Stimulated activated CD4-positive, alpha-beta T cell treated with anti-CD3 and anti-CD28 coated beads, Interleukin-15, amount 100 ng/mL, for 24 hours (primary cell): Measurements from ENCODE around the gene IQSEC1.

Experiments used
- DNase-seq: peaks from one replicate; pipeline ENCODE4 v3.0.0-alpha.2; 2020

The IQSEC1 gene

GRCh38 chr3:12903881-12904280, 169.3 kb downstream of the IQSEC1 start:
- DNase-seq, result no peak

DNA sequence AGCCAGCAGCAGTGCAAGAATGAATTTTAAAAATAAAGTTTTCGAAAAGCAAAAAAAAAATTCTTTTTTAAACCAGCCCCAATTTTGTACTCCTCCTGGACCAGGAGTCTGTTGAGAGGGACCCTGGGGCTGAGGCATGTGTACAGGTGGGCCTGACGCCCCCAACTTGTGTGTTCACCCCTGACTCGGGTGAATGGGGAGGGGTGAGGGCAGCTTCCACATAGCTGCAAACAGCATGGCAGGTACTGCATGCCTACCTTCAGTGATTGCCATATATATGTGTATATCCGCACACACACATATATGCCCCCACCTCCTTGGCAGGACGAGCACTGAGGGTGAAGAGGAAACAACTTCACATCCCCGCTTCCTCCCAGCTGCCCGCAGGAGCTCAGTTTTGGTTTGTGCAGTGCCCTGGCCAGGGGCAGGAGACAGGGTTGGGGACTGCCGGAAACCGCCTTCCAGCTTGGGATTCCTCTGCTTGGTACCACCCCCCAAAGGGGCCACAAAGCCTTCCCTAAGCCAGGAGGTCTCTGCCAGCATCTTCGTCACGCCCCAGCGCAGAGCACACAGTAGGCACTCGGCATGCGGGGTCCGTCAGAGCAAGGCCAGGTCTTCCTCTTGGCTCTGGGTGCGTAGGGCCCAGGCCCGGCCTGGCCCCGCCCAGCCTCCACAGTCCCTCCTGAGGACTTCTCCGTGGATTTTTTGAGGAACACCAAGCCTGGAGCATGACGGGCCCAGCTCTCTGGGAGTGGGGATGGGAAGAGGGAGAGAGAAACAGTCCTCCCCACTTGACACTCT, 170.0 kb downstream of the IQSEC1 start:
- DNase-seq, result no peak

GRCh38 chr3:12902181-12902999, 170.8 kb downstream of the IQSEC1 start:
- DNase-seq, result no peak

GRCh38 chr3:12901623-12902045, 171.6 kb downstream of the IQSEC1 start:
- no peak for DNase-seq

- no peak for DNase-seq
Observed at GRCh38 chr3:12900885-12901411, 172.3 kb downstream of the IQSEC1 start.

DNA sequence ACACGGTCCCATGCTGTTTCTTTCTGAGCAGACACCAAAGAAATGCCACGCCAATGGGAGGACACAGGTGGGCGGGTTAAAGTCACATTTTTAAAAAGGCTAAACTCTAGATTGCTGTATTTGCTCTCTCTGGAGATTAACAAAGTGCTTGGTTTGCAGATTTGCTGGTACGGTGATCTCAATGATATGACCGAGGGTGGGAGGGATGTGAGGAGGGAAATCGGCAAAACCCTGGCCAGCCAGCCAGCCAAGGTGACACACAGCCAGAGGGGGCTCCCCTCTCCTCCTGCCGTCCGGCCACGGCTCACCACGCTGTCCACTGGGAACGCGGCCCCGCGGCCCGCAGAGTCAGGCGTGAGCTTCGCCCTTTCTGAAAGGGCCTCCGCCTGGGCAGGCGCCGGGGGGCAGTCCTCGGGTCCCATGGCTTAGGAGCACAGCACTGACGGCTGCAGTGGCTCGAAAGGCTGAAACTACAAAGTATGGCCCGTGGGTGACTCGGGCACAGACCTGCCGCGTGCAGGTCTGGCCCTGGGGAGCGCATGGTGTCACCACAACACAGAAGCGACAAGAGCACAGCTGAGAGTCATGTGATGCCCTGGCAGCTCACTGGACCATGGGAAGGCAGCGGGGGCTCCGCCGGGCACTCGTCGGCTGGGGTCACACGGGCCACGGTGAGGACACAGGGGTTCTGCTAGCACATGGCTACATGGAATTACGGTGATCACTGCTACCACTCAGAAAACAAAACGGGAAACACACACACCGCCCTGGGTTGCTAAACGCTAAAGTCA, 174.1 kb downstream of the IQSEC1 start:
- DNase-seq, result no peak

DNA sequence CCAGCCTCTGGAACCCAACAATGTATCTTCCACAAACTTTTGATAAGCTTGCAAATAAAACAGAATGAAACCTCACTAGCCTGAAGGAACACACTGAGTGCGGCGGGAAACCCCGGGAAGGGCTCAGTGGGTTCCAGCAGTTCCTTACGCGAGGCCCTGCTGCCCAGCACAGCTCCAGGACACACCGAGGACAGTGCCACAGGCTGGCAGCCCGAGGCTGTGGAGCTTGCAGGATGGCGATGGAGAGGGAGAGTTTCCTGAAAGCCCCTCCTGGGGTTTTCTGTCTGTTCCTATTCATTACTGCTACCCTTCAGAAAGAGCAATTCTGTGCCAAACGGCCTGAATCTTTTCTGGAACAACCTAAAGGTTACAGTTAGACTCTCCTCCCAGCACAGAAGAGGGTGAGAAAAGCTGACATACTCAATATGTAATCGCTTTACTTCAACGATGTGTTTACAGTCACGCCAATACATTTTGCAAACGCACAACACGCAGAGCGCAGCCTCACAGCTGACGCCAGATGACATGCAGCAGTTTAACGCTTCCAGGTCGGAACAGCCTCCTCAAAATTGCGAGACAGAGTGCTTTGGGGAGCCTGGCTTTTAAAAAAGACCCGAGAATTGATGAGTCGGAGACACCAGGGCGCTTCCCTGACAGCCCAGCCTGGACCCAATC, 174.8 kb downstream of the IQSEC1 start:
- no peak for DNase-seq

GRCh38 chr3:12897381-12898289, 175.6 kb downstream of the IQSEC1 start:
- DNase-seq, result no peak

DNA sequence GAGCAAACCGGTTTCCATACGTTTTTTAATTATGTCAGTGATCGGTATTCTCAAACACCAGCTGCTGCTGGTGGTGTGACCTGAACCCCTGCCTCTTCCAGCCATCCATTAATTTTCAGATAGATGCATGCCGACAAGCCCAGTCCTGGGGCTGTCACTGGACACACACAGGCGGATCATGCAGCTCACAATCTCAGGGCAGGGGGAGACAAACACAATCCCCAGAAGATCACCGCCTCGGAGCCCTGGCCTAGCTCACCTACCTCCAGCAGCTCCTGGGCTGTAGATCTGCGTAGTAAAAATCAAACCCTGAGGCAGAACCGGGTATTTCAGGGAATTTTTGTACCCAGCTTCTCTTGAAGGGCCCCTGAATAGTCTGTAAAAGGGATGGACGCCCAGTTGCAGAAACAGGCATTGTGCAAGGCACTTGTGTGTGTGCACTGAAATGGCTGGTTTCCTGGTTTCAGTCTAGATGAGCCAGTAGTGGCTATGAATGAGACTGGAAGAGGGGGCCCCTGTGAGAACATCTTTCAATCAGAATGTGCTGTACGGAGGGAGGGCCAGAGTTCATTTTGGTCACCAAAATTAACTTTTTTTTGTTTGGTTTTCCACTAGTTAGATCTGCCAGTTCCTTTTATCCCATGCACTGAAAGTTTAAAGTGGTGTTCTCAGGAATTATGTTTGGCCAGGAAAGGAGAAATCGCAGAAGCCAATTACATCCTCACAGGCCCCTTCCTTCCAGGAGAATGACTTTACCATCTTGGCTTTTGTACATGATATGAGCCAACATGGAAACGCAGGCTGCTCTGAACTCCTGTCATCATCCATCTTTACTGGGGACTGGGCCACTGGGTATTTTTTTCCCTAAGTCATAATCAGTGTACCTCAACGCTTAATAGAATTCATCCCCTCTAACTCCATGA, 176.9 kb downstream of the IQSEC1 start:
- no peak for DNase-seq

DNA sequence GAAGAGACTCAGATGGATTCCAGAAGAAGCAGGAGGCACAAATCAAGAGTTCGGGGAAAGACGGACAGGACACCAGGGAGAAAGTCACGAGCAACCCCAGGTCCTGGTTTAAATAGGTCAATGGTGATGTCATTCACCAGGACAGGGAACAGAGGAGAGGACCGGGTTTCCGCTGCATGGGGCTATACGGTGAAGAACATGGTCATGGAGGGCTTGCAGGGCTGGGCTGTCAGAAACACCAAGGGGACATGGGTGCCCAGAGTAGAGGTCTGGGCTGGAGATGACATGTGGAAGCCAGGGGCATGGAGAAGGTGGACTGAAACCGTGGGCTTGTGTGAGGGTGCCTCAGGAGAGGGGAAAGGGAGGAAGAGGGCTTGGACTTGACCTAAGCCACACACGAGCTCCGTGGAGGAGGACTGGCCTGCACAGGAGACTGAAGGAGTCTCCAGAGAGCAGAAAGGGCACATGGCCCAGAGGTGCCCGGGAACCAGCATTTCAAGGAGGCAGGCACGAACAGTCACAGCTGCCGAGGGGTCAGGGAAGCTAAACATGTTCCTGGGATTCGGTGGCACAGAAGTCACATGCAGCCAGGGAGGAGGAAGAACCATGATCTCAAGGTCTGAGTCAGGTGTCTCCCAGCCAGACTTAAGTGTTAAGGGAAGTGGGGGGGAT, 177.7 kb downstream of the IQSEC1 start:
- DNase-seq, result no peak

DNA sequence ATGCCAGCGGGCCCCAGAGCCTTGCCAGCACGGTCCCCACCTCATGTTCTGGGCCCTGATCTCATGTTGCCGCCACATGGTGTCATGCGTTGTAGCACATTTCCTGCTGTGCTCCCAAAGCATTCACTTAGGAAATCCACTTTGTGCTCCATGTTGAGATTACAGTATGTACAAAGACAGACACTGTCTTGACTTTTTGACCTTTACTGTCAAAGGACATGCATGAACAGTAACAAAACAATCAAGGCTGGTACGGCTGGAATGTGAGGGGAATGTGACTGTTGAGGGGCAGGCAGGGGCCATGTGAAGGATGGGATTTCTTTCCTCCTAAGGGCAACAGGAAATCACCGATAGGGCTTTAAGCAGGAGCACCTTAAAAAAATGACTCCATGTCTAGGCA, 178.6 kb downstream of the IQSEC1 start:
- DNase-seq, result no peak

- DNase-seq, result no peak
Observed at GRCh38 chr3:12893852-12894251, 179.4 kb downstream of the IQSEC1 start.

GRCh38 chr3:12893247-12893646, 180.0 kb downstream of the IQSEC1 start:
- no peak for DNase-seq

DNA sequence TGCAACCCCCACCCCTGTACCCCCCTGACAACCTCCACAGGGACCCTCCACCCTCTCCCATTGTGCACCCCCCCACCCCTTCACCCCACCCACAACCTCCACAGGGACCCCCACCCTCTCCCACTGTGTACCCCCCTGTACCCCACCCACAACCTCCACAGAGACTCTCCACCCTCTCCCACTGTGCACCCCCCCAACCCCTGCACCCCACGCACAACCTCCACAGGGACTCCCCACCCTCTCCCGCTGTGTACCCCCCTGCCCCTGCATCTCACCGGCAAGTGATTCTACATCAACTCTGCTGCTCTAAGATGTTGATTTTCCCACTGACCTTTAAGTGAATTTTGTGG, 180.4 kb downstream of the IQSEC1 start:
- DNase-seq, result no peak

DNA sequence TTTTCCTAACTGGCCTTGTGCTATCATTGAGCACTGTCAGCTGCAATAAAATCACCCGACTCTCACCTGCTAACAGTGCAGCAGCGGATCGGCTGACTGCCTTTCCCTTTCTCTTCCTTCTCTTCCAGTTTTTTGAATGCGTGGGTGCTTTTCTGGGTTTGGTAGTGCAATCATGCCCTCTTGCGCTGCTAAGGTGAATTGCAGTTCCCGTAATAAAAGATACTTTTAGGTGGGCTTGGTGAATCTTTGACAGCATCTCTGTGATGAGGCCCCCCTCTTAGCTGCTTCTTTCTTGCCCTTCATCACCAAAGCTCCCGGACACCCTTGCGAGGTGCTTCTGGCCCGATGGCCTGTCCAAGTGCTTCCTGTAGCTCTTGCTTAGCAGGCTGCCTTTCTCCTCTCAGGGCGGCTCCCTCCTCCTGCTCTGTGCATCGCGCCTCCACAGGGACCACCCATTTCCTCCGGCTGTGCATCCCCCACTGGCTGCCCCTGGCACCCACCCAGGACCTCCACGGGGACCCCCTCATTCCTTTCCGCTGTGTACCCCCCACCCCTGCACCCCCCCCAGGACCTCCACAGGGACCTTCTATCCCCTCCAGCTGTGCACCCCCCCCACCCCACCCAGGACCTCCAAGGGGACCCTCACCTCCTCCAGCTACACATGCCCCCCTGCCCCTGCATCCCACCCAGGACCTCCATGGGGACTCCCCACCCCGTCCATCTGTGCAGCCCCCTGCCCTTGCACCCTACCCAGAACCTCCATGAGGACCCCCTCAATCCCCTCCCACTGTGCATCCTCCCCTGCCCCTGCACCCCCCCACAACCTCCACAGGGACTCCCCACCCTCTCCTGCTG, 181.0 kb downstream of the IQSEC1 start:
- DNase-seq, result peak; percentile 57

DNA sequence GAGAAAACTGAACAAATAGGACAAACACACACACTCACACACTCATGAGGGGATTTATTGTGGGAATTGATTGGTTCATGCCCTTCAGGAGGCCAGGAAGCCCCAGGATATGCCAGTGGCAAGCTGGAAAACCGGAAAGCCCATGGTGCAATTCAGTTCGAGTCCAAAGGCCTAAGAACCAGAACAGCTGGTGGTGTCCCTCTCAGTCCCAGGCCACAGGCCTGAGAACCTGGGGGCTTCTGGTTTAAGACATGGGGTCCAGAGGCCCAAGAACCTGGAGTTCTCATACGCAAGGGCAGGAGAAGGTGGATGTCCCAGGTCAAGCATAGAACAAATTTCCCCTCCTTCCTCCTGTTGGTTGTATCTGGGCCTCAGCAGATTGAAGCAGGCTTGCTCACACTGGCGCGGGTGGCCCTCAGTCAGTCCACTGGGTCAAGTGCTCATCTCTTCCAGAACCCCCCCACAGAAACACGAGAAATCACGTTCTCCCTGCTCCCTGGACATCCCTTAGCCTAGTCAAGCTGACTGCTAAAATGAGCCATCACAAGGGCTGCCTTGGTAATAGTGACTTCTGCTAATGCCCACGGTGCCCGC, 181.7 kb downstream of the IQSEC1 start:
- no peak for DNase-seq

DNA sequence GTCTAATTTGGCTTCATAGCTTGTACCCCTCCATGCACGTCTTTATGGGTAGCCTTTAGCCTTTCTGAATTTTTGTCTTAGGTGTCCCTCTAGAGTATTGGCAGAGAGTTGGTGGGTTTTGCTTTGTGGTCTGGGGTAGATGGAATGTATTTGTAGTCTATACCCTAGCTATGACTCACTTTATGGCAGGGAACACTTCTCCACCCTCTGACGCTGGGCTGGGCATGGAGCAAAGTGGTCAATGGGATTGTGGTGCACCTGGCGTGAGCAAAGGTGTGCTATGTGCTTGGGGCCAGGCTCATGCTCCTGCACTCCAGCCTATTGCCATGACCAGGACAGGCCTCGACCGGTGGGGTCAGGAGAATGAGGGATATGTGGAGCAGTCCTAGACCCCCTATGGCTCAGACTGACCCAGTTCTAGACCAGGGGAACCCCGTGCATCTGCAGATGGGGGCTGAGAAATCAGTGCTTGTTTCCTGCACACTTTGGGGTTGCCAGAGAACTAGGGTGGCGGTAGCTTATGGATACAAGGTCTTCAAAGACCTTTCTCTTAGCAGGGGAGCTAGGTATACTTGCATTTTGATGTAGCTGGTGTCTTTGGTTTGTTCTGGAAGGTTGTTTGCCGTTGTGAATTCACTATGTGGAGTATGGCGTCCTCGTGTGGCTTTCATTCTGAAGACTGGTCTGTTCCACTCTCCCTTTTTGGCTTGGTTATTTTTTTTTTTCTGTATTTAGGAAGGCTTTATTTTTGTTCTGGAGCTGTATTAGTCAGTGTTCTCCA, 182.4 kb downstream of the IQSEC1 start:
- DNase-seq, result no peak

GRCh38 chr3:12886736-12887135, 186.5 kb downstream of the IQSEC1 start:
- no peak for DNase-seq
